HG03575 (cell line): ENCODE measurements around the gene TMPRSS4.

ENCODE experiments used
- ATAC-seq: cut with Tn5 transposase; IDR thresholded peaks from one replicate; pipeline ENCODE4 v1.9.1; 2021; ENCODE audit not compliant: unreplicated experiment, insufficient number of reproducible peaks, low FRiP score; ENCODE audit errors: extremely low read depth

The TMPRSS4 gene

GRCh38 chr11:118144301-118145268, 67.7 kb downstream of the TMPRSS4 start:
- ATAC-seq, result no peak

DNA sequence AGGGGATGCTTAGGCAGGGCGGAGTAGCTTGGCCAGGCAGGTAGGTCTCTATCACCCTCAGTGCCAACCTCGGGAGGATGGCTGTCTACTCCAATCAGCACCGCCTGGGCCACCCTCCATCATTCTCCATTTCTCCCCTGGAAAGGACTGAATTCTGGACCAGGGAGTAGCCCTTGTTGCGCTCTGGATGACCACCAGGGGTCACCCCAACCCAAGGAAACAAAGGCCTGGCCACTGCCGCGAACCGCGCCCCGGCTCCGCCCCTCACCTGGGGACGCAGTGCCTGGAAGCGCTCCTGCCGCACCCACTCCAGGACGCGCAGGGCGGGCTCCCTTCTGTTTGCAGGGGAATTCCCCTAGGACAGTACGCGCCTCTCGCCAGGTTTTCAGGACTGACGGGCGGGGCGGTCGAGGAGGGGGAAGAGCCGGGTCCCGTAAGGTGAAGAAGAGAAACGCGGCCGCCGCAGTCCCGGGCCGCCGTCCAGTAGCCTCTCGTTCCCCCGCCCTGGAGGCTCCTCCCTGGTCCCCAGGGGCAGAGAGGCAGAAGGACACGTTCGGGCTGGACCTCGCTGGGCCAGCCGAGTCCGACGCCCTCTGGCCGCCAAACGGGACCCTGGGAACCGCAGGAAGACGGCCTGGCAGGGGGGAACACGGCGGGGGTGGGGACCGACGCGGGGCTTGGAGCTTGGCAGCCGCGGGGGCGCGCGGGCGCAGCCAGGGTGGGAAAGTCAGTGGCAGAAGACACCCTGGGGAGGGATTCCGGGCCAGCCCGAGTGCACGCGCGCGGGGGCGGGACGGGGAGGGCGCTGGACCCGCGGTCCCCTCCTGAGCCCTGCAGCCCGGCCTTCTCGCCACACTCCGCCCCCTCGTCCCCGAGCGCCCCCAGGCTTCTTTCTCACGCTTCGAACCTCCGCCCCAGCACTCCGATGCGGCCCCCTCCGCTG, 68.7 kb downstream of the TMPRSS4 start:
- ATAC-seq, result no peak

GRCh38 chr11:118146554-118146953, 69.7 kb downstream of the TMPRSS4 start:
- no peak for ATAC-seq

DNA sequence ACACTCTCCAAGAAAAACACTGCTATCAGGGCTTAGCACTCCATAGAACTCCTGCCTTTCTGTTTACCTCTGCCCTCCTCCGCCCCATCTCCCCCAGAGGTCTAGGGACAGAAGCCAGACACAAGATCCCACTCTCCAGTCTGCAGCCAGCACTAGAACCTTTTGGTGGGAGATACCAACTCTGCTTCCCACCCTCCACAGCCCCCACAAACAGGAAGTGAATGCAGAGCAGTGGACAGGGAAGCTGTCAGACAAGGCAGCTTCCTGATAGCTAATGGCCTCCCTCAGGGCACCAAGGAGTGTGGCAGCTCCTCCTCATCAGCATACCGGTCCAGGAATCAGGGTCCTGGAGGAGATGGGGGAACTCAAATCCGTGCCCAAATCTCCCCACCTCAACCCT, 70.6 kb downstream of the TMPRSS4 start:
- no peak for ATAC-seq

DNA sequence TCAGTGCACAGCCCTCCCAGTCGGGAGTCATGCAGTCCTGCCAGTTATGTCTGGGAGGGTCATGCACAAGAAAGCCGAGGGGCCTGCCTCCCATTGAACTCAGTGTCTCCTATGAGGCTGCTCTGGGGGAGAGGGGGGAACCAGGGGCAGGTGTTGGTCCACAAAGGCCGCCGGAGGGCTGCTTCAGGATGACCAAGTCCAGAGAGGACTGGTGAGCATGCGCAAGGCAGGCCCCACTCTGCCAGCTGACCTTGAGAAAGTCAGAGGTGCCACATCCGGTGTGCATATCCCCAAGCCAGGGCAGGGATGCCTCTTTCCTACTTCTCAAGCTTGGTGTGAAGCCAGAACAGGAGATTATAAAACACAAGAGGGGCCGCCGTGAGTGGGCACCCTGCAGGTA, 71.4 kb downstream of the TMPRSS4 start:
- no peak for ATAC-seq

DNA sequence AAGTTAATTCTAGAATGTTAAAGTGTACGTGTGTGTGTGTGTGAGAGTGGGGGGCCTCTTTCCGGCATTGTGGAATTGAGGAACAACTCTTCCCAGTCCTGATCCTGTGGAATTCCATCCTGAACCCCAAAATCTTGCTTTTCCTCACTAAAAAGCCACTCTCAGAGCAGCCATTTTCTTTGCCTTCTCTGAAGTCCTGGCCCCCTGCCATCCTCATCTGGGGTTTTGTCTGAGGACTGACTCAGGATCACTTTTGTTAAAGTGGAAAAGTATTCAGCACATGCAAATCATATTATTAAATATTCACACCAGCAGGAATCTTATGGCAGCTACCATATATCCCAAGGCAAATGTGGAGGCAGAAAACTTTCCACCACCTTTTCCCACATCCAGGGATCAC, 72.0 kb downstream of the TMPRSS4 start:
- no peak for ATAC-seq

- ATAC-seq, result no peak
Measured at GRCh38 chr11:118149493-118149892, 72.6 kb downstream of the TMPRSS4 start.

DNA sequence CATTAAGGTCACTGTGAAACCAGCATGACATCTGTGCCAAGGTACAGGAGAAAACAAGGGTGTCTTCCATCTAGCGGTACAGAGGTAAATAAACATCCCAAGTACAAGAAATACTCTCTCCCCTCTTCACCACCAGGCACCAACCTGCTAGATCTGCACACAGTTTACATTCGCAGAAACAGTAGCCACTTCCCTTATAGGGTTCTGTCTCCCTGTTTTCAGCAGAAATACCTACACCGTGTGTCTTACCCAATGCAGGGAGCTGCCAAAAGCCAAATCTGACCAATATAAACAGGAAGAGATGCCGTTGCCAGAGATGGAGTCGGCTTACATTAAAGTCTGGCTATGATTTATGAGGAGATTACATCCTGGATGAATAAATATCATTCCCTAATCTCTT, 74.6 kb downstream of the TMPRSS4 start:
- ATAC-seq, result no peak

DNA sequence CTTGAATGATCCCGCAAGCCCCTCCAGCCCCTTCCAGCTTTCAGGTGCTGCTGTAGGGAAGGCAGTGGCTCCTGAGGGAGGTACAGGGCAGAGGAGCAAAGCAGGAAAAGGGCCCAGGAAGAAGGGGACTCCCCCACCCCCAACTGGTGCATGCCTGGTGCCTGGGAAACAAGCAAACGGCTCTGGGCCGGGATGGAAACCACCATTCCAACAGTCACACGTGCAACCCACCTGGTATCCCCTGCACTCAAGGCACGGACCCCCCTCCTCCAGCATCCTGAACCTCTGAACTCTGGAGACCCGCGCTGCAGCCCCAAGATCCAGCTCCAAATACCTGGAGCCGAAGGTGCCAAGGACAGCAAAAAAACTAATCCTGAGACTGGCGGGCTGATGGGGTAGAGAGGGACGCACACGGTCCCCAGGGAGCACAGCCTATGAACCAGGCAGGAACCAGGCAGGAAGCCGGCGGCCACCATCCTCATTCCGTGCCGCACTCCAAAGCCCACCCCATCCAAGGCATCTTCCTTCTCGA, 75.2 kb downstream of the TMPRSS4 start:
- ATAC-seq, result no peak

GRCh38 chr11:118152552-118153471, 75.9 kb downstream of the TMPRSS4 start, which contains the start of gene SCN4B:
Gene SCN4B, minus strand, starts transcription at chr11:118152823. Its CDS starts 150 bp downstream, at chr11:118152673.
- no peak for ATAC-seq

- ATAC-seq, result no peak
Measured at GRCh38 chr11:118153516-118153915, 76.6 kb downstream of the TMPRSS4 start.

GRCh38 chr11:118153976-118154375, 77.1 kb downstream of the TMPRSS4 start:
- no peak for ATAC-seq

- no peak for ATAC-seq
Measured at GRCh38 chr11:118154641-118155040, 77.8 kb downstream of the TMPRSS4 start.

DNA sequence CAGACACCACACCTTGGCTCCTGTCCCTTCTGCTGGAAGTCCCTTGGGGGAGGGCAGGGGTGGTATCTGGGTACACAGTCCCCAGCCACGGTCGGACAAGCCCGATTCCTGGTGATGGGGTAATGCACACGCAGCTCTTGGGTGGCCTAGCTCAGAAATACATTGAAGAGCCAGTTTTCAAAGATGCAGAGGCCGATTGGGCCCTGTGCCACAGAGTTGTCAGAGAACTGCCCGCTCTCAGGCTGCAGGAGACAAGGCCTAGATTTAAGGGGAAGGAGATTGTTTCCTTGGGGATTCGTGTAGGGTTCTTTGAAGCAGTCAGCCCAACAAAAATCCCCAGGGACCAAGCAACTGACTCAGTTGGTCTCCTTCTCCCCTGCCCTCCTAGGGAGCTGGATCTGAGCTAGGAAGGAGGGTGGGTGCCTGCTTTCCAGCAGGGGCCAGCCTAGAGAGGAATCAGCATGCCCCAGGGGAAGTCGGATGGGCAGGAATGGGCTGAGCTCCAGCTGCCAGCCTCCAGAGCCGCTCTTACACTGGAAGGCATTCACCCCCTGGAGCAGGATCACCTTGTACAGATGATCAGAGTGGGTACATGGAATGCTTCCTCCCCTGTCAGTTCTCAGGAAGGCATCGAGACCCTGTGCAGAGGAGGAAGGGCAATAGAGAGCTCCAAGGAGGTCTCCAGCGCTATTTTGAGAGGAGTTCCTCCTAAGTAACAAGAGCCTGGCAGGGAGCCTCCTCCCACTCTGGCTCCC, 79.1 kb downstream of the TMPRSS4 start:
- ATAC-seq, result no peak

- ATAC-seq, result no peak
Measured at GRCh38 chr11:118156531-118157185, 79.8 kb downstream of the TMPRSS4 start.

DNA sequence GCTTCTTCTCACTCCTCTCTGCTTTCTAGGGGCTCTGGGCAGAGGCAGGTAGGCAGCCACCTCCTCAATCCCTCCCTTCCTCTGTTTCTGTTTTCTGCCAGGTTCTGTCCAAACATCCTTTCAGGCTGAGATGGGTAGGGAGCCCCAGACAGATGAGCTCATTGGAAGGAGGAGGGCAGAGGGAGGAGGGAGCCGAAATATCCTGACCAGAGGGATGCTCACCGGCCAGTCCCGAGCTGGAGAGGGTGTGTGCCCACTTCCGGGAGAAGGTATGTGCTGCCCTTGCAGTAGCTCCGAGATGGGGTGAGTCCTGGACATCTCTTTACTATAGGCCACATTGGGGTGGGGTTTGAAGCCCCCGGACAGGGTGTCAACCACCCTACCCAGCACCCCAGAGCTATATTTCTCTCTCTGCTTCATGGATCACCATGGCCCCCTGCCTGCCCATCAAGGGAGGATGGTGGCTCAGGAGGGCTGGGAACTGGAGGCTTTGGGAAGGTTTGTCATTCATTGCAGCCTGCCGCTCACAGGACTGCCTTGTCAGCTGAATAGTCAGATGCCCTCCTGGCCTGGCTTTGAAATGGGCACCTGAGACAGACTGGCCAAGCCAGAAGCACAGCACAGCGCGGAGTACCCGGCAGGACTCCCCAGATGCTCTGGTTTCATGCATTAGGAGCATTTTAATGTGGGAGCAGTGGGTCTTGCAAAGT, 80.5 kb downstream of the TMPRSS4 start:
- ATAC-seq, result no peak

DNA sequence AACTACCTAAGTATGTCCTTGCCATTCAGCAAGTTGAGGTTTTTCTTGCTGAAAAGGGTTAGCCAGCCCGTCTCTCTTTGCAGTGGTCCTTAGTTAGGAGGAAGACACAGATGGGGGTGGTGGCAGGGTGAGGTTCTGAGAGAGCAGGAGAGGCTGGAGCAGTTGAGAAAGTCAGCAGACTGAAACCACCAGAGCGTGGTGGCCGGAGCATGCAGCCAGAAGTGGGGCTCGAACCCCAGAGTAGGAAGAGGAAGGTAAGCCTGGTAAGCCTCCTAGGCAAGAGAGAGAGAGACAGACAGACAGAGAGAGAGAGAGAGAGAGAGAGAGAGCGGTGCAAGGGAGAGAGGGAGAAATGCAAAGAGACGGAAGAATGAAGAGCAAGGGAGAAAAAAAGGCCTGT, 84.9 kb downstream of the TMPRSS4 start:
- no peak for ATAC-seq
